COLO668 (cell line): ENCODE results near the gene CLRN1.

Source experiments
- DNase-seq: peaks from one replicate; lab custom pipeline; 2025; ENCODE audit not compliant: unreplicated experiment; lab: John Stamatoyannopoulos, UW

CLRN1 gene

DNA sequence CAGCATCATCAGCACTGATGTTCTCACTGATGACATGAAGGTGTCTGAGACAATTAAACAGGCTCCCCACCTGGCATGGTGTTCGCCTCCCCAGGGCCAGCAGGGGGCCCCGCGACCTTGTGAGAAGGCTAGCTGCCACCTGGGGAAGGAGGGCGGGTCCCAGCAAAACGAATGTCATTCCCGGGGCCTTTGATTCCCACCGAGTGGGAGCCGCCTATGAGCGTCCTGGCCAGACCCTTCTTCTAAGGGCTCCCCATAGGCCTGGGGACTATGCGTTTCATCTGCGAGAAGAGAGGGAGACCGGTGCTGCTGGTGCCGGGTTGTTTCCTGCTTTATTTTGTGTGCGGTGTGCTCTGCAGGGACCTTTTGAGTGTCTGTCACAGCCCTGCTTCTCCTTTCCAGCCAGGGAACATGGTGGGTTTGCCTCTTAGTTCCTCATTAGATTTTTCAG is 46.8 kb downstream of the CLRN1 start:
- peak; percentile 64 for DNase-seq

DNA sequence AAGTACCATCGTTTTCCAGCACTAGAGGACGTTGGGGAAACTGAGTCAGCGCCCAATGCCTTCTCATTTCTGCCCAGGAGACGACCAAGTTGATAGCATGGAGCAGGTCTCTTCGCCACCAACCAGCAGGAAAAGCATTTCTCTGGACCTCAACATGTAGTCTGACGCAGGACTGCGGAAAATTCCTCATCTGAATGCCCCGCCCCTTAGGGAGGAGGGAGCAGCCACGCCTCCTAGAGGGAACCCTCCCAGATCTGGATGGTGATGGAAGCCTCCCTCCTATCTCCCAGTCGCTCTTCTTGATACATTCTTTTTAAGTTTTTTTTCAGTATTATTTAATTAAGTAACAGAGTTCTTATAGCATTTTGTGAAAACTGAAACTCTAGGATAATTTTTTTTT is 49.9 kb downstream of the CLRN1 start:
- DNase-seq: no peak

DNA sequence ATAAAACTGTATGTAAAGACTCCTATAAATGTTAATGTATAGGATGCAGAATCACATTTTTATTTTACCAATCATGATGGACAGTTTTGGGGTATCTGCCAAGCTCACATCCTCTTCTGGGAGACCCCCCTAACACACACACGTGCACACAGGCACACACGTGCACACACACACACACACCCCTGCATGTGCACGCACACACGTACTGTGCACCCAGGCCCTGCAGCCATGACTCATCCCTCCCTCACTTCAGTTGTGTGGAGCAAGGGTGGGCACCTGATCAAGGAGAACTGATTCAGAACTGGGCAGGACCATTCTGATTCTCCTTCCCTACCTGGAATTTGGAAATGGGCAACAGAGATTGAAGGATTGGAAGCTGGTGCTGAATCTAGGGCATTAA is 51.3 kb downstream of the CLRN1 start:
- no peak for DNase-seq

DNA sequence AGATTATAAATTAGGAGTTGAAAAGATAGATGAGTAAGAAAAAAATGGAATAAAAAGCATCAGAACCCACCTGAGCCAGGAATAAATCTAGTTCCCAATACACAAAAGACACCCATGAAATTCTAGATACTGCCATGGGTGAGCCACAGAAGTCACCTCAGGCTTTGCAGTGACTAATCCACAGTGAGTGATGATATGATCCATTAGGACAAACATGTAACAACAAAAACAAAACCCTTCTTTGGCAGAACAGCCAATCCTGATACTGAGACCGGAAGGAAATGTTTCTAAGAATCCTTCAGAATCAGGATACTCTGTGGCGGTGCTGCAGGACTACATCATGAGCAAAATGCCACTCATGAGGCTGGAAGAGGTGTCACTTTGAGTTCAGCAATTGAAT is 52.3 kb downstream of the CLRN1 start:
- no peak for DNase-seq

DNA sequence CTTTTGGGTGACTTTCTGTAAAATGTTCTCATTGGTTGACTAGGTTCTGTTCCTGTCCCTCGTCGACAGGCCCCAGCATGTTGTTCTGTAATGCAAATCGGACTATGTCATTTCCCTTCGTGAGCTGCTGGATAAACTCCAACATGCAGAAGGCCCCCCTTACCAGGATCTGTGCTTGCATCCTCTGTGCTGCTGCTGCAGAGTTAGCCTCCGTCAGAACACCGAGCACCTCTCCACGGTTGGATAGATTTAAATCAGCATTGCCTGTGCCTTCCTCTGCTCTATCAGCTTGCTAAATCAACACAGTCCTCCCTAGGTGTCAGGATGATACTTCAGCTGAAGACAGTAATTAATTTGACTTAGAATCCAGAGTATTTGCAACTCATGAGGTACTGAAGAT is 54.6 kb downstream of the CLRN1 start:
- no peak for DNase-seq

DNA sequence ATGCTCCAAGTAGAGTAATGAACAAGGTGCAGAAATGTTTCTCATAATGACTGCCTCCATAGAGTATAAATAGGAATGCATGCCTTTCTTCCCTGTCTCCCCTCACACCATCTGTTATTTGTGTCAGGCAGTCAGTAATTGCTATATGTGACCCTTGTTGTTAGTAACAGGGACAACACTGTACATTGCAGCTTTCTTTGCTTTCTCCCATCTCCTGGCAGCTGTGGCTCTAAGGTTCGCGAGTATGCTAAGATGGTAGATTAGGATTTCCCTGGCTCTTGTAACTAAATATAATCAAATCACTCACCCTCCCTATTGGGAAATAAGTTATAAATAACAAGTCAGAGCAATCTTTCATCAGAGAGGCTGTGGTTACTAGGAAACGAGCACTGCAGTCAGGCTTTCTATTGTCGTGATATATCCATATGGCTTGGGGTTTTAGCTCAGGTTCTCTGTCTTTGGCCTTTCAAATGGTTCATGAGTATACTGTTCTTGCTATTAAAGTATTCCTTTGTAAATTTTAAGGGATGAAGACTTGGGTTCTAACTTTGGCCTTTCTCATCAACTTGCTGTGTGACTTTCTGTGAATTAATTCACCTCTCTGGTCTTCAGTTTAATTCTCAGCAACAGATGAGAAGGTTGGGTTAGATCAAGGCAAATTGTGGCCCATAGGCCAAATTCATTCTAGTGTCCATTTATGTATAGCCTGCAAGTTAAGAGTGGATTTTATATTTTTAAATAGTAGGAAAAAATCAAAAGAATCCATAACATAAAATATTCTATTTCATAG is 59.2 kb downstream of the CLRN1 start:
- DNase-seq: no peak

DNA sequence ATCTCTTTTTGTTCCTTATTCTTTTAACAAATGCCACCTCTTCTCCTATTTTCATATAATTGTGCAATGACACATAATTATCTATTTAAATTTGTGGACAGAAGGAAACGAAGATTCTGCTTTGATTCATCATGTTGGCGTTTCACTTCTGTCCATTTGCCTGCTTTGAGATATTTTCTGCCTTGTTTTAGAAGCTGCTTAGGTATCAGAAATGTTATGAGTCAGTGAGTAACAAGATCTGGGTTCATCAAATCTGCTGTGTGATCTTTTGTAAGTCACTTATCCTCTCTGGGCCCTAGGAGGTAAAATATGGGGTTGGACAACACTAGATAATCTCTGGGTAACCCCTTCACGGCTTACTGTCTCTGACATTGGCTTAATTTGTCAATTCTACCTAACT is 60.0 kb downstream of the CLRN1 start:
- DNase-seq: no peak

DNA sequence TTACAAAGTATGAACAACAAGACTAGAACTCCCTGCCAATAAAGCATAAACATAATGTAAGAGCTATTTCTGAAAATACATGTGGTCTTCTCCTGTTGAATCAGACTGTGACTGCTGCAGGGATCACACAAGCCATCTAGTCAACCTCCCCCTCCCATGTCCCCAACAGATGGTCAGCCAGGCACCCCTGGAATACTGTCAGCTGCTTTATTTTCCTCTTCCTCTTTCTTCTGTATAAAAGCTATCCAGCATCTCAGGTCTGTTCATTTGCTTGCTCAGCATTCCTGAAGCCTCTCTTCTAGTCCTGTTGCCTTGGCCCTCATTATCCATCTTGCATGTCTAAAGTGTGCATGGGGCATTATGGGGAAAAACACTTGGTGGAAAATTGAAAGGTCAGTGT is 60.8 kb downstream of the CLRN1 start:
- DNase-seq: no peak

DNA sequence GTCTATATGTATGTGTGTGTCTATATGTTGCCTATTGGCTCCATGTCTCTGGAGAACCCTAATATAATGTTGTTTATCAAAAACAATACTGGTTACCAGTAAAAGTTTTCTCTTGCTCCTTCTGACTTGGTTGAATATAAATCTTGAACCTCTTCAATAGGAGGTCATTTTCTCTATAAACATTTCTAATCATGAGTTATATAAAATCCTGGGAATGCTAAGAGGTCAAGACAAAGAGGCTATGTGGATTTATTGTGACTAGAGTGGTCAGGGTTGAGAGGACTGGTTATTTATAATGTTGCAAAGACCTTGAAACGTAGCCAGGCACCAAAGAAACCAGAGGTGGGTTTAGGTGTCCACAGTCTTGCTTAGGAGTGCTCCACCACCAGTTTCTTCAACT is 66.1 kb downstream of the CLRN1 start:
- DNase-seq: no peak

DNA sequence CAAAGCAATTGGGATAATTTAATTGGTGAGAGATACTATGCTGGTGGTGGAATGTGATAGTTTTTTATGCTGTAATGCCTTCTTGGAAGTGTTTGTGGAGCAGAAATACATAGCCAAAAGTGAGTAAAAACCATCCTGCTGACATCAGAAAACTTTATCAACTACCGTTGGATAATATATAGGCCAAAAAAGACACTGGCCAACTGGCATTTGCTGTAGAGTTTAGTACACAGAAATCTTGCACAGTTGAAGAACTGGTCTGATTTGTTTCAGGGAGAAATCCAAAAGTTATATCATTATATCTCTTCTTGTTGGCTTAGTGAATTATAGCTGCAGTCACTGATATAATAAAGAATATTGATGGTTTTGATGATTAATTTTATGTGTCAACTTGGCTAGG is 66.8 kb downstream of the CLRN1 start:
- DNase-seq: no peak

DNA sequence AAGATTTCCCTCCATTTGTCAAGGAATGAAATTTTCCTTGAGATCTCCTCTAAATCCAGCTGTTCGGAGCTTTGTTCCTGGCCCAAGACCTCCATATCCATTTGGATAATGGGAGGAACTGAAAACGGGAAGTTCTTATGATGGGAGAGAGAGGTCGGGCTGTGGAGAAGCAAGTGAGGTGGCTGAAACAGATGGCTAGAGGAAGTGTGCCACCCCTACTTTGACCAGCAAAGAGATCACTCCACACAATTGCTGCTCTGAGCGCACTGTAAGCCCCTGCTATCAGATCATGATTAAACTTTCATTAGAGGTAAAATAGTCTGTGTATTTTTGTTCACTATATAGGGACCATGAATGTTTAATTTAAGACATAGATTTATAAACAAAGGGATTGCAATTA is 67.2 kb downstream of the CLRN1 start, which contains the start of gene MINDY4B:
MINDY4B (minus strand) TSS at position 101 of the 400 bp plus-strand sequence; CDS start at position 101, 0 bp downstream.
- no peak for DNase-seq

DNA sequence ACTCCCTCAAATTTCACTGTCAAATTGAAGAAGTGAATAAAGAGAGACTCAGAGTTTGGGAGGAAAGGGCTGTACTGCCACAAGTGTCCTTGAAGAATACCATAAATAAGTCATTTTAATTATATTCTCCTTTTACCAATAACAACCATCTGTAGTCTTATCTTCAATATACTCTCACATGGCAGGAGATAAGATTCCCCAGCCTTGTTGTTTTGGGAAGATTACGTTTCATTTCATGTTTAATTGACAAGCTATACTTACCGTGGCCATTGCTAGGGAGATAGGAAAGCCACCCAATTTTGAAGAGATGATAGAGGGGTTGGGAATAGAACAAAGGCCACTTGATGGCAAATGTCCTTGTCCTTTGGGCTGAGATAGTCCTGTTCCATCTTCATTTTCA is 69.5 kb downstream of the CLRN1 start:
- DNase-seq: no peak

DNA sequence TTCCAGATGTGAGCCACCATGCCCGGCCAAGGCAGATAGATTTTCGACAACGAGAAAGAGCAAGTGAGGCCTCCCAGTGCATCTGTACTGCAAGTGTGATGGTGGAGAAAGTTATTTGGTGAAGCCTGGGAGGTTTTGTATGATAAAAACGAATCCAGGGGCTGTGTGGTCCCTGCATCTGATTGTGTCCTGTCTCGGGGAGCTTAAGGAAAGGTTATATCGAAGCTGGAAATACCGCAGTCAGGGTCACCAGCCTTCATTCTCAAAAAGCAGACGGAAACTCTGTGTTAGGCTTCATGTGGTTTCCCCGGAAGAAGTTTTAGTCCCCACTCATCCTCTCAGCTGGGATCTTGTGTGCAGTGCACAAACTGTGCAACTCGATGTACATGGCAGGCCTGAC is 70.7 kb downstream of the CLRN1 start:
- DNase-seq: no peak

DNA sequence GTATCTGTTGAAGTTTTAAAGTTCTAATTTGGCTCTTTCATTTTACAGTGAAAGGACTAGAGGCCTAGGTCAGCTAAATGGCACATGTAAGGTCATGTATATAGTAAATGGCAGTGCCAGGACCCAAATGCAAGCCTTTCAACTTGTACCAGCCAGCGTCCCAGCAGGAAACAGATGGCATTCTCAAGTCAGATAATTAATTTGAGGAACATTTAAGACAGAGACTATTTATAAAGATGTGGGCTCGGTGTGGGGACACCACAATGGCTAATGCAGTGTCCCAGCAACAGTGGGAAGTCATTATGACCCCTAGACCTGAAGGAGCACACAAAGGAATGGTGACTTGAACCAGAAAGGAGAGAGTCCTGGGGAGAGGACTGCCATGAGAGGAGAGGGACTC is 73.4 kb downstream of the CLRN1 start:
- no peak for DNase-seq

DNA sequence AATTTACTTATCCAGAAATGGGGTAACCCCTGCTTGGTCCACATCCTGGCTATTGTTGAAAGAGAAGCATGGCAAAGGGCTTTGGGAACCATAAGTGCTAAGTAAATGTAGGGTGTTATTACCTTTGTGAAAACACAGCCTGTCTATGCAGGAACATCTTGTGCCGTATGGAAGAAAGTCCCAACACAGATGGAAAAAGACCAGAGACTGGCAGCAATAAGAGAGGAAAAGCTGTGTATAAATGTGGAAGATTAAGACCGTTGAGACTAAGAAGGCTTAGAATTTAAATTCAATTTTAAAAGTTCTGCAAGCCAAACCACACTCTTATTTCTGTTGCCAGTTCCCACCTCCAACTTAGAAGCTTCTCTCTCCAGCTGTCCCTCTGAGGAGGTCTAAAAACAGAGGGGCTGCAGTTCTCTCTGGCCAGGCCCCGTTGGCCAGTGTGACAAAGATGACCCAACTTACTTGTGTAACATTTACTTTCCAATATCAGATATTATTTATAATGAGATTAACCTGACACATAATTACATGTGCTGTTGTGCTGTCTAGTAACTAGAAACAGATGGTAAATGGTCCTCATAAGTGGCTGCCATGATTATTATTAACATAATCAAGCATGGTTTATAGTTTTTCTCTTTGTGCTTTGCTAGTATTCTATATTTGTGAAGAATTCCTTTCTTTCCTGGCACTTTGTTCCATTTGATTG is 74.3 kb downstream of the CLRN1 start:
- DNase-seq: no peak

DNA sequence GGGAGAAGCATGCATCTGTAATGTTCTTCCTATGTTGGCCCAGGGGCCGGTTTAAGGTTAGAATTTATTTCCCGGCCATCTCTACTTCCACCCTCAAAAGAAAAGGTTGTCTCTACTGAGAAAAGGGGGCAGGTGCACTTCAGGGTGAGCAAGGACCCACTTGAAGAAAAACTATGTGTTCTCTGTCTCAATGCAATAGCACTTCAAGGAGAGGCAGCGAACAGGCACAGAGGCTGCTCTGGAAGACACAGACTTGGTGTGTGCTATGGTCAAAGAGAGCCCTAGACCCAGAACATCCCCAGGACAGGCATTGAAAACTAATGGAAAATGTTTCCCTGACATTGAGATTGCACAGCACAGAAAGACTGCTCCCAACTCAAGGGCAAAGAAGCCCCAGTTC is 74.9 kb downstream of the CLRN1 start:
- DNase-seq: no peak

DNA sequence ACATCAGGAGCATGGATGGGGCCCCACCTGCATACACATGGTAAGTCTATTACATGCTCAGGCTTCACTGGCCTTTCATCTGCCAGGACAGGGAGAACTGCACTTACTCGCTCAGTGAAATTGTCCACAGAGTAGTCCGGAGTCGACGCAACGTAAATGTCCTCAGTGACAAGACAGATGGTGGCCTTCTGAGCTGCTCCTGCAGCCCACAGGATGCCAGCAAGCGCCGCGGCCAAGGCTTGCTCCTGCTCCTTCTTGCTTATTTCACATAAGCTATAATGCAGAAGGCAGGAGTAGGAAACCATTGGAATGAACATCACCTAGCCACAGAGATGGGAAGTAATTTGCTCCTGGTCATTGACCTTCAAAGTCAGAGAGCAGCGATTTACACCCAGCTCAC is 81.7 kb downstream of the CLRN1 start:
- DNase-seq: no peak

DNA sequence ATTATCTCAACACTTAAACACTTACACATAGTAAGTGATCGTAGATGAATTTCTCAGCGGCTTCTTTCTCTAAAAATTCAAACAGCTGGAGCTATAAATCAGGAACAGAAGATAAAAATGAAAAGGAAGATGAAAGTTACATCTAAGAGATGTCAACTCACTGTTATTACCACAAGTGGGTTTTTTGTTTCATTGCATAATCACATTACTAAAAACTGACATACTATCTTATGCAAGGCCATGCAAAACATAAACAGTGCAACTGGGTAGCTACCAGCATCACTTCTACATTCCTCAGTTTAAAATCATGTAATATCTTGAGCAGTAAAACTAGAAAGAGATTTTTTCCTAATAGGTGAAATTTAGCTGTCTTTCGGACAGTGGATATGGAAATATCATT is 82.2 kb downstream of the CLRN1 start:
- DNase-seq: no peak

DNA sequence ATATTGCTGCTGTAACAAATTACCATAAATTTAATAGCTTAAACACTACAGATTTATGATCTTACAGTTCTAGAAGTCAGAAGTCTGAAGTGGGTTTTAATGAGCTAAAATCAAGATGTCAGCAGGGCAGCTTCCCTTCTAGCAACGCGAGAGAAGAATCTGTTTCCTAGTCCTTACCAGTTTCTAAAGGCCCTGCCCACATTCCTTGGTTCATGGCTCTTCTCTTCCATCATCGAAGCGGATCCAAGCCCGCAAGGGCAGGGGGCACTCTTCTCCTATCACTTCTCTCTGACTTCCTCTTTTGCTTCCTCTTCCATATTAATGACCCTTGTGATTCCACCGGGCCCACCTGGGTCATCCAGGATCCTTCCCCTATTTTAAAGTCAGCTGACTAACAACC is 83.4 kb downstream of the CLRN1 start:
- no peak for DNase-seq

DNA sequence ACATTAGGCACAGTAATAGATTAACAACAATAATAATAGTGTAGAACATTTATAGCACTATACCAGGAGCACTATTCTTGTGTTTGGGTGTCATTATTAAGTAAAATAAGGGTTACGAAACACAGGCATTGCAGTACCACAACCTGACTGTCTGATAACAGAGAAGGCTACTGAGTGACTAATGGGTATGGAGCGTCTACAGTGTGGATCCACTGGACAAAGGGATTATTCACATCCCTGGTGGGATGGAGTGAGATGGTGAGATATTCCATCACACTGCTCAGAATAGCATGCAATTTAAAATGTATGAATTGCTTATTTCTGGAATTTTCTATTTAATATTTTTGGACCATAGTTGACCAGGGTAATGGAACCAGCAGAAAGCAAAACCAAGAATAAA is 85.5 kb downstream of the CLRN1 start:
- DNase-seq: no peak

DNA sequence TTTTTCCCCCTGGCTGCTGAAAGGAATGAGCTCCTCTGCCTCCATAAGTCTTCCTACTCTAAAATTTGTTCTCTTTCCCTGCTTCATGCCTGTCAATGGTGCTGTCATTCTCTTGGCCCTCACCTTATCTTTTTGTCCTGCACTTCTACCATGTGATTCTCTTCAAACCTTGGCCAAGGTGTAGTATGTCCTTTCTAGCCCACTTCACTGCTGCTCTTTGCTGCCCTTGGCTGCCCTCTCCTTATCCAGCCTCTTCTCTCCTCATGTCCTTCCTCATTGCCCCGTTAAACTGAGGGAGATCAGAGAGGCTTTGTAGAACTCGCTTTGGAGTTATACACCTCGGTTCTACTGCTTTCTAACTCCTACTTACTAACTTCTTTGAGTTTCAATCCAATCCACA is 87.0 kb downstream of the CLRN1 start:
- DNase-seq: no peak

DNA sequence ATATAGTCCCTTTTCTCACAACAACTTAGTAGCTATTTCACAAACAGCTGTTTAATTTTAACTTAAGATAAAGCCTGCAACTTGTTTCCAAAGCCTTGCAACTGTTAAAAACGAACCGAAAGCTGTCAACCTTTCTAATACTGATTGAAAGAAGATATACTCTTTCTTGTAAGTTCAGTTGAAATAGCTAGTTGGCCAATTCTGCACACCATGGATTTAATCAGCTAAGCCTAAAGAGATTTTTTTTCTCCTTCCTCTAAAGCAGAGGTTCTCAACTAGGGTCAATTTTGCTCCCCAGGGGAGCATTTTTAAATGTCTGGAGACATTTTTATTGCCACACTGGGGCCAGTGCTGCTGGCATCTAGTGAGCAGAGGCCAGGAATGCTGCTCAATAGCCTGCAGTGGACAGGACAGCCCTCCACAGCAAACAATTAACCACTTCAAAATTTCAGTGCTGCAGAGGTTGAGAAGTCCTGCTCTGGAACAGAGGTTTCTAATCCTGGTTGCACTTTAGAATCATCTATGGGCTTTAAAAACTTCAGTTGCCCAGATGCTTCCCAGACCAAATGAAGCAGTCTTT is 93.4 kb downstream of the CLRN1 start:
- DNase-seq: no peak
